Measurements from ENCODE around the gene CHST11. TPM values are rescaled to one million over a fixed set of nuclear protein-coding genes. Genes with fewer than 3 reads are reported as not detected.
"Not testable (repeated sequence)": the region's sequence is repeated elsewhere in the genome, so short reads cannot be mapped to it uniquely, and the experiment has no call there.

CHST11 gene
- total RNA-seq, 2 donors from 2014 or later: 2.9 to 4.9 TPM

- no peak for DNase-seq
- Histone ChIP-seq H3K9ac (ENCODE audit: low read depth in 2 of 2, low read length in 2 of 2) (no peak overlapping the region), H3K36me3 (no peaks in the 10 kb centered on the region), H3K27me3 (no peaks in the 10 kb centered on the region), H3K4me3 (no peak overlapping the region), H3K4me1 (no peaks in the 10 kb centered on the region), H3K9me3 (no peaks in the 10 kb centered on the region), H3K27ac (no peak overlapping the region)
- intact Hi-C loops (cut with DNase I): no loop called here
- no peak for TF ChIP-seq CTCF (IDR thresholded peaks at IDR 0.05)
Observed at GRCh38 chr12:104799458-104799857, 342.7 kb downstream of the CHST11 start.

GRCh38 chr12:104801005-104801404 lies 344.3 kb downstream of the CHST11 start:
- no peak for DNase-seq
- TF ChIP-seq CTCF (IDR thresholded peaks at IDR 0.05): no peak
- no peaks in the 10 kb centered on the region for H3K27me3 ChIP-seq
- H3K9me3 ChIP-seq: no peaks in the 10 kb centered on the region
- no peak overlapping the region for H3K4me3 ChIP-seq
- intact Hi-C loops (cut with DNase I): no loop called here
- no peak overlapping the region for H3K9ac ChIP-seq (ENCODE audit: low read depth in 2 of 2, low read length in 2 of 2)
- no peak overlapping the region for H3K27ac ChIP-seq
- no peaks in the 10 kb centered on the region for H3K4me1 ChIP-seq
- H3K36me3 ChIP-seq: no peaks in the 10 kb centered on the region

GRCh38 chr12:104801427-104801826 lies 344.7 kb downstream of the CHST11 start:
- Histone ChIP-seq H3K27me3 (no peaks in the 10 kb centered on the region), H3K27ac (no peak overlapping the region), H3K9me3 (no peaks in the 10 kb centered on the region), H3K4me3 (no peak overlapping the region), H3K9ac (ENCODE audit: low read depth in 2 of 2, low read length in 2 of 2) (no peak overlapping the region), H3K4me1 (no peaks in the 10 kb centered on the region), H3K36me3 (no peaks in the 10 kb centered on the region)
- DNase-seq: no peak
- no peak for TF ChIP-seq CTCF (IDR thresholded peaks at IDR 0.05)
- intact Hi-C loops (cut with DNase I): no loop called here

GRCh38 chr12:104802208-104802607 lies 345.5 kb downstream of the CHST11 start:
- DNase-seq: no peak
- Histone ChIP-seq H3K9me3 (no peaks in the 10 kb centered on the region), H3K27me3 (no peaks in the 10 kb centered on the region), H3K36me3 (no peaks in the 10 kb centered on the region), H3K9ac (ENCODE audit: low read depth in 2 of 2, low read length in 2 of 2) (no peak overlapping the region), H3K27ac (no peak overlapping the region), H3K4me1 (no peaks in the 10 kb centered on the region), H3K4me3 (no peak overlapping the region)
- no peak for TF ChIP-seq CTCF (IDR thresholded peaks at IDR 0.05)
- intact Hi-C loops (cut with DNase I): no loop called here

GRCh38 chr12:104805186-104805585 lies 348.4 kb downstream of the CHST11 start:
- intact Hi-C loops (cut with DNase I): no loop called here
- H3K4me1 ChIP-seq: no peaks in the 10 kb centered on the region
- H3K27me3 ChIP-seq: no peaks in the 10 kb centered on the region
- H3K9me3 ChIP-seq: no peaks in the 10 kb centered on the region
- no peak overlapping the region for H3K27ac ChIP-seq
- no peaks in the 10 kb centered on the region for H3K36me3 ChIP-seq
- DNase-seq: no peak
- H3K4me3 ChIP-seq: no peak overlapping the region
- no peak overlapping the region for H3K9ac ChIP-seq (ENCODE audit: low read depth in 2 of 2, low read length in 2 of 2)
- no peak for TF ChIP-seq CTCF (IDR thresholded peaks at IDR 0.05)

- H3K9me3 ChIP-seq; H3K9ac ChIP-seq (ENCODE audit: low read depth in 2 of 2, low read length in 2 of 2); H3K27ac ChIP-seq; H3K4me1 ChIP-seq; H3K27me3 ChIP-seq; H3K4me3 ChIP-seq; intact Hi-C loops (cut with DNase I); H3K36me3 ChIP-seq; DNase-seq: not testable (repeated sequence)
Observed at GRCh38 chr12:104806194-104806593, 349.4 kb downstream of the CHST11 start.
